ENCODE measurements around the gene KLHL36.

KLHL36 gene

DNA sequence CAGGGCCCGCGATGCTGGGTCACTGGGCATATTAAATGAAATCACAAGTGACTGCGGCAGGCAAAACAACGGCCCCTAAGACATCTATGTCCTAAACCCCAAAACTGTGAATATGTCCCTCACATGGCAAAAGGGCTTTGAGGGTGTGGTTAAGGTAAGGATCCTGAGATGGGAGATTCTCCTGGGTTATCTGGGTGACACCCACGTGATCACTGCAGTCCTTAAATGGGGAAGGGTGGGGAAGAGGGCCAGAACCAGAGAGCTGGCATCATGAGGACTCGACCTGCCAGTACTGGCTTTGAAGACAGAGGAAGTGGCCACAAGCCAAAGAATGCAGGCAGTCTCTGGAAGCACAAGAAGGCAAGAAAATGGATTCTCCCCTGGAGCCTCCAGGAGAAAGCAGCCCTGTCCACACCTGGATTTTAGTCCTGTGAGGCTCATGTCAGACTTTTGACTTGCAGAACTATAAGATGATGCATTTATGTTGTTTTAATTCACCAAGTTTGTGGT, 42.9 kb upstream of the KLHL36 start:
- no peak for DNase-seq (ENCODE audit: extremely low read depth, low read depth)
- H3K4me3 ChIP-seq (replicated peaks; ENCODE audit: low read depth, low read length): no peak overlapping the region
- TF ChIP-seq, protein P1, sequence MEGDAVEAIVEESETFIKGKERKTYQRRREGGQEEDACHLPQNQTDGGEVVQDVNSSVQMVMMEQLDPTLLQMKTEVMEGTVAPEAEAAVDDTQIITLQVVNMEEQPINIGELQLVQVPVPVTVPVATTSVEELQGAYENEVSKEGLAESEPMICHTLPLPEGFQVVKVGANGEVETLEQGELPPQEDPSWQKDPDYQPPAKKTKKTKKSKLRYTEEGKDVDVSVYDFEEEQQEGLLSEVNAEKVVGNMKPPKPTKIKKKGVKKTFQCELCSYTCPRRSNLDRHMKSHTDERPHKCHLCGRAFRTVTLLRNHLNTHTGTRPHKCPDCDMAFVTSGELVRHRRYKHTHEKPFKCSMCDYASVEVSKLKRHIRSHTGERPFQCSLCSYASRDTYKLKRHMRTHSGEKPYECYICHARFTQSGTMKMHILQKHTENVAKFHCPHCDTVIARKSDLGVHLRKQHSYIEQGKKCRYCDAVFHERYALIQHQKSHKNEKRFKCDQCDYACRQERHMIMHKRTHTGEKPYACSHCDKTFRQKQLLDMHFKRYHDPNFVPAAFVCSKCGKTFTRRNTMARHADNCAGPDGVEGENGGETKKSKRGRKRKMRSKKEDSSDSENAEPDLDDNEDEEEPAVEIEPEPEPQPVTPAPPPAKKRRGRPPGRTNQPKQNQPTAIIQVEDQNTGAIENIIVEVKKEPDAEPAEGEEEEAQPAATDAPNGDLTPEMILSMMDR (IDR thresholded peaks at IDR 0.05; ENCODE audit: low read depth, low read length, missing control alignments): no peak

DNA sequence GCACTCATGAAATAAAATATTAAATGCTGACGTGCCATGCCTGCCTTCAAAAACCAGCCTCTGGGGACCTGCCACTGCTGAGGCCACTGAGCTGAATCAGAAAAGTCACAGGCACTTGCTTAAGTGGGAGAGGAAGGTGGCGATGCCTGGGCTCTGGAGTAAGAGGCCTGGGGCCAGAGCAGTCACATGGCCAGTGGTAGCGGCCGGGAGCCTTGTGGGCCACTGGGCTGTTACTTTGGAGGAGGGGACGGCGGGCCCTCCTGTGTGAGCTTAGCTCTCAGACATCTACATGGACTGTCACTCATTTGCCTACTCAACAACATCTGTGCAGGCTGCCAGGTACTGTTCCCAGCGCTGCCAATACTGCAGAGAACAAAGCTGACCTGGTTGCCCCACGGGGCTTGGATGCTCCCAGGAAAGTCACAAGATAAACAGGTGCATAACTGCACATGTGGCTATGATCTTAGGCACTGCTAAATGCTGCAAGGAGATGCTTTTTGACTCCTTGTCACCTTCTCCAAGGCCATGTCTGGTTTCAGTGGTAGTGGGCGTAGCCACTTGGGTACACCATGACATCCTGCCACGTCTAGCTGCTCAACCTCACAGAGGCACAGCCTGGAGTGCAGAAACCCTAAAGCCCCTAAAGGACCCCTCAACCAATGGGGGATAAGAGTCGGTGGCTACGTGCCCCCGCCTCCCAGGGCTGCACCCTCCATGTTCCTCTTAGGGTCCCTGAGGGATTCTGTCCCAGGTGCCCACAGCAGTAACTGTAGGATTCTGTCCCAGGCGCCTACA, 42.0 kb upstream of the KLHL36 start:
- no peak overlapping the region for H3K4me3 ChIP-seq (replicated peaks; ENCODE audit: low read depth, low read length)
- TF ChIP-seq, protein P1 (IDR thresholded peaks at IDR 0.05; ENCODE audit: low read depth, low read length, missing control alignments): no peak
- no peak for DNase-seq (ENCODE audit: extremely low read depth, low read depth)

DNA sequence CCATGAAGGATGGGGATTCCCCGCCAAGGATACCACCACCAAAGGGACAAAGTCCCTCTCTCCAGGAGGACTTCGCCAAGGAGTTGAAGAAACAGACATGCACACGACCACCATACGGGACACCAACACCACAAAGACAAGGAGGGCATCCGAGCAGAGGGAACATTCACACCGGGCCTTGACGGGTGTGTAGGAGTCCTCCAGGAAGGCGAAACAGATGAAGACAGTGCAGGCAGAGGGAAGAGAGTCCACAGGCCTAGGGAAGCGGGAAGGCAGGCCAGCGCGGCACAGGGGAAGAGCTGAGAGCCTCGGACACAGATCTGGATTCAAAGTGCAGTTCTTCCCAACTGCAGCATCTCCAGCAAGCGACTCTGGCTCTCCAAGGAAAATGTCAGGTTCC, 41.2 kb upstream of the KLHL36 start:
- TF ChIP-seq, protein P1 (IDR thresholded peaks at IDR 0.05; ENCODE audit: low read depth, low read length, missing control alignments): no peak
- no peak for DNase-seq (ENCODE audit: extremely low read depth, low read depth)
- no peak overlapping the region for H3K4me3 ChIP-seq (replicated peaks; ENCODE audit: low read depth, low read length)

DNA sequence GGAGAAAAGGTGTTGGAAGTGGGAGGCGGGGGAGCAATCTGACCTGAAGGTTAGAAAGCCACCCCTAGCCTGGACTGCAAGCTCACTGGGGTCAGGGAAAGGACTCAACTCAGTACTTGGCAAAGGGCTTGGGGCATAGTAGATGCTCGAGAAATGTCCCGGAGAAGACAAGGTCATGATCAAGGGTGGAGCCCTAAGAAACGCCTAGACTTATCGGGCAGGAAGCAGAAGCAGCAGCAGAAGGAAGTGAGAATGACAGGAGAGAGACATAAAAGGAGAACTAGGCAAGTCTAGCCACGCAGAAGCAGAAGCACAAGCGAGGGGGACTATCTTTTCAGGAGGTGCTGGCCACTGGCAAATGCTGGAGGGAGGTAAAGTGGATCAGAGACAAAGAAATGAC, 40.6 kb upstream of the KLHL36 start:
- TF ChIP-seq, protein P1 (IDR thresholded peaks at IDR 0.05; ENCODE audit: low read depth, low read length, missing control alignments): no peak
- DNase-seq (ENCODE audit: extremely low read depth, low read depth): no peak
- no peak overlapping the region for H3K4me3 ChIP-seq (replicated peaks; ENCODE audit: low read depth, low read length)

DNA sequence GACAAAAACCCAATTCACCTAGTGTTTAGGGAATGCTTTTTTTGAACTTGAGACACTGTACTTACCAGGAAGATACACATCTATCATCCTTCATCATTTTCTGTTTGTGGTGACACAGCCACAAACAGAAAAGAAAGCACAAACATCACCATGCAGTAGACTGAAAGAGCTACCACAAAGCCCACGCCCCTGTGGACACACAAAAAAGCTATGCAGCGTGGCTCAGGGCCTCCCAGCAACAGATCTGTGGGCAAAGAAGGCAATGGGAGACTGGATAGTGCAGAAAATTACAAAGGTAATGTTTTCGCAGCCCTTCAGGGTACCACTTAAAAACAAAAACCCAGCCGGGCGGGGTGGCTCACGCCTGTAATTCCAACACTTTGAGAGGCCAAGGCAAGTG, 40.0 kb upstream of the KLHL36 start:
- no peak for DNase-seq (ENCODE audit: extremely low read depth, low read depth)
- H3K4me3 ChIP-seq (replicated peaks; ENCODE audit: low read depth, low read length): no peak overlapping the region
- TF ChIP-seq, protein P1 (IDR thresholded peaks at IDR 0.05; ENCODE audit: low read depth, low read length, missing control alignments): no peak

DNA sequence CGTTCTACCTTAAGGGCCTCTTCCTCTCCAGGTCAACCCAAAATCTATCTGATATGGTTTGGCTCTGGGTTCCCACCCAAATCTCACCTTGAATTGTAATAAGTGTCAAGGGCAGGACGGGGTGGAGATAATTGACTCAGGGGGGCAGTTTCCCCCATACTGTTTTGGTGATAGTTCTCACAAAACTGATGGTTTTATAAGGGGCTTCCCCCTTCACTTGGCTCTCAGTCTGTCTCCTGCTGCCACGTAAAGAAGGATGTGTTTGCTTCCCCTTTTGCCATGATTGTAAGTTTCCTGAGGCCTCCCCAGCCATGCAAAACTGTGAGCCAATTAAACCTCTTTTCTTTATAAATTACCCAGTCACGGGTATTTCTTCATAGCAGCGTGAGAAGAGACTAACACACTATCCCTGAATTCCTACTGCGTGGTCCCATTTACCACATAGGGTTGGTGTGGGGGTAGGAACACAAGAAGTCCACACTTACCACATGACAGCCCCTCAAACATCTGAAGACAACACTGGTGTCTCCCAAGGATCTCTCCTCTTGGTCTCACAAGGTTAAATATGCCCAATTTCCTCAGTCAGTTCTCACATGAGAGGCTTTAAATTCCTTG, 38.6 kb upstream of the KLHL36 start:
- DNase-seq (ENCODE audit: extremely low read depth, low read depth): no peak
- TF ChIP-seq, protein P1 (IDR thresholded peaks at IDR 0.05; ENCODE audit: low read depth, low read length, missing control alignments): no peak
- H3K4me3 ChIP-seq (replicated peaks; ENCODE audit: low read depth, low read length): no peak overlapping the region
